Stomach (tissue), 9 donors: ENCODE data around the gene CHD9. TPM values are rescaled to one million over a fixed set of nuclear protein-coding genes. Genes with fewer than 3 reads are reported as not detected.
A peak's percentile ranks its signal among the peaks of the same experiment; 100 is the strongest.

Source experiments
- DNase-seq, 2 donors: peaks; one replicate each; pipeline versions ENCODE4 v3.0.0 to v3.0.0-alpha.2; 2013 to 2019
- H3K27ac ChIP-seq, 5 donors: fragments of 200-600 bp in 4 of 5; sonication (generic) in 4 of 5; one replicate each; pipeline ENCODE4 v1.5.1; 2013 to 2019; ENCODE audit warnings: mild to moderate bottlenecking in 1 of 5, moderate library complexity in 1 of 5
- H3K27me3 ChIP-seq, 3 donors: fragments of 200-600 bp; sonication (generic); one replicate each; pipeline ENCODE4 v1.5.1; 2017 to 2019; ENCODE audit warnings: mixed run types in 1 of 3
- H3K36me3 ChIP-seq, 4 donors: fragments of 200-600 bp; sonication (generic); 1 replicate in 3 of 4; 2 replicates in 1 of 4; pipeline ENCODE4 v1.5.1; 2016 to 2019
- H3K4me1 ChIP-seq, 4 donors: fragments of 200-600 bp; sonication (generic); one replicate each; pipeline ENCODE4 v1.5.1; 2016 to 2019
- H3K4me3 ChIP-seq, 4 donors: fragments of 200-600 bp; sonication (generic) in 3 of 4; one replicate each; pipeline ENCODE4 v1.5.1; 2016 to 2019; ENCODE audit warnings: mild to moderate bottlenecking in 1 of 4
- H3K9me3 ChIP-seq, 4 donors: fragments of 200-600 bp; sonication (generic); one replicate each; pipeline ENCODE4 v1.5.1; 2016 to 2019
- EP300 ChIP-seq: sonication (generic); formaldehyde crosslinking; IDR thresholded peaks from one replicate; pipeline ENCODE4 v1.6.1; 2017; ENCODE audit warnings: antibody characterized with exemption
- POLR2A ChIP-seq, 4 donors: fragments of 450-650 bp; IDR thresholded peaks; one replicate each; pipeline ENCODE4 v1.6.1; 2016; ENCODE audit warnings: antibody characterized with exemption in 4 of 4, control low read depth in 2 of 4, mild to moderate bottlenecking in 1 of 4, moderate library complexity in 1 of 4
- POLR2AphosphoS5 ChIP-seq, 3 donors: sonication (generic); formaldehyde crosslinking; IDR thresholded peaks; one replicate each; pipeline ENCODE4 v1.6.1; 2016; ENCODE audit warnings: antibody characterized with exemption in 3 of 3
- WGBS, 5 donors: extraction: QIAGEN DNeasy Blood & Tissue Kit in 3 of 5; methylation state at CpG; one replicate each; pipeline versions ENCODE4 v1.1.5 to v1.1.7; 2013 to 2018; 5-methylcytosine and 5-hydroxymethylcytosine counted together
- intact Hi-C: fragments of 100-400 bp; cut with DNase I; formaldehyde crosslinking; loops from one replicate; pipeline ENCODE4 v1.15.1; 2023; ENCODE audit warnings: low total_unique reads
- polyA plus RNA-seq, 3 donors: library from polyadenylated mRNA; stranded (reverse); fragments of 200-250 nt; gene quantifications; one replicate each; pipeline ENCODE4 v1.2.3, GENCODE V29; 2013
- total RNA-seq, 5 donors: library from RNA; depleted of rRNA; stranded (reverse); fragments of >200 nt; gene quantifications; one replicate each; pipeline versions ENCODE4 v1.1.0 to v1.2.3, GENCODE V29; 2014 to 2016
- TF ChIP-seq, protein P1 (sequence below), 7 experiments: fragments of 450-650 bp in 4 of 7; fragments of 200-600 bp in 3 of 7; sonication (generic) in 3 of 7; IDR thresholded peaks; one replicate each; pipeline ENCODE4 v1.5.1; 2016 to 2019; ENCODE audit warnings: antibody characterized with exemption in 7 of 7, control low read depth in 2 of 7, mild to moderate bottlenecking in 1 of 7
- donor health status: healthy with polysubstance abuse.
- donor health status: Bipolar disorder and iron deficiency.
- donor health status: healthy.

CHD9 gene
- total and polyA plus RNA-seq, 8 donors, result 8.1 to 224 (median 29.4) TPM

- Histone ChIP-seq H3K4me1 (no peaks in the 10 kb centered on the region), H3K4me3 (no peak overlapping the region), H3K27me3 (peaks cover 0 to 20% (median 0%) of the 10 kb centered on the region in 3 donors), H3K27ac (no peak overlapping the region), H3K9me3 (no peaks in the 10 kb centered on the region), H3K36me3 (no peaks in the 10 kb centered on the region)
- no peak for DNase-seq
- TF ChIP-seq, protein P1, sequence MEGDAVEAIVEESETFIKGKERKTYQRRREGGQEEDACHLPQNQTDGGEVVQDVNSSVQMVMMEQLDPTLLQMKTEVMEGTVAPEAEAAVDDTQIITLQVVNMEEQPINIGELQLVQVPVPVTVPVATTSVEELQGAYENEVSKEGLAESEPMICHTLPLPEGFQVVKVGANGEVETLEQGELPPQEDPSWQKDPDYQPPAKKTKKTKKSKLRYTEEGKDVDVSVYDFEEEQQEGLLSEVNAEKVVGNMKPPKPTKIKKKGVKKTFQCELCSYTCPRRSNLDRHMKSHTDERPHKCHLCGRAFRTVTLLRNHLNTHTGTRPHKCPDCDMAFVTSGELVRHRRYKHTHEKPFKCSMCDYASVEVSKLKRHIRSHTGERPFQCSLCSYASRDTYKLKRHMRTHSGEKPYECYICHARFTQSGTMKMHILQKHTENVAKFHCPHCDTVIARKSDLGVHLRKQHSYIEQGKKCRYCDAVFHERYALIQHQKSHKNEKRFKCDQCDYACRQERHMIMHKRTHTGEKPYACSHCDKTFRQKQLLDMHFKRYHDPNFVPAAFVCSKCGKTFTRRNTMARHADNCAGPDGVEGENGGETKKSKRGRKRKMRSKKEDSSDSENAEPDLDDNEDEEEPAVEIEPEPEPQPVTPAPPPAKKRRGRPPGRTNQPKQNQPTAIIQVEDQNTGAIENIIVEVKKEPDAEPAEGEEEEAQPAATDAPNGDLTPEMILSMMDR (IDR thresholded peaks at IDR 0.05), result no peak
- TF ChIP-seq EP300, result no peak
- TF ChIP-seq POLR2AphosphoS5 (IDR thresholded peaks at IDR 0.05), result no peak
- TF ChIP-seq POLR2A (IDR thresholded peaks at IDR 0.05), result no peak
- intact Hi-C loops, result no loop called here
- WGBS, 5 donors, result 56 to 83% (median 72%) methylated on average over 4 of the region's 4 CpGs
These were observed 303.2 kb downstream of the CHD9 start for GRCh38 chr16:53357955-53358354.

DNA sequence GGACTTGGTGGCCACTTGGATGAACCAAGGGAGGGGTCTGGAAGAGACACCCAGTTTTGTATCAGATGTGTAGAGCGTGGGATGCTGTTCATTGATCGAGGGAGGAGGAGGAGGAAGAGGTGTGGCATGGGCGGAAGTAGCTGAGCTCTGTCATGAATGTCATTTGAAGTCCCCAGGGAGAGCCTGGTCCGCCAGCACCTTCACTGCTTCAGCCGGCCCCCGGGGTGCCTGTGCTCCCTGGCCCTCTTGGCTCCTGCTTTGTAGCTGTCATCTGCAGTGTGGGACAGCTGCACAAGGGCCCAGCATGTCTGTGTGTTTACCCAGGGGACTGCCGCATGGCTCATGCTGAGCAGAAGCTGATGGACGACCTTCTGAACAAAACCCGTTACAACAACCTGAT is 304.1 kb downstream of the CHD9 start:
- Histone ChIP-seq H3K27me3 (peaks cover 0 to 20% (median 0%) of the 10 kb centered on the region in 3 donors), H3K27ac (no peak overlapping the region), H3K4me1 (no peaks in the 10 kb centered on the region), H3K4me3 (no peak overlapping the region), H3K36me3 (no peaks in the 10 kb centered on the region), H3K9me3 (no peaks in the 10 kb centered on the region)
- no peak for DNase-seq
- 65 to 70% (median 68%) methylated on average over 4 to 9 of the region's 9 CpGs for WGBS, 5 donors
- TF ChIP-seq POLR2A (IDR thresholded peaks at IDR 0.05) (no peak), EP300 (no peak), POLR2AphosphoS5 (IDR thresholded peaks at IDR 0.05) (no peak)
- TF ChIP-seq, protein P1 (IDR thresholded peaks at IDR 0.05), result no peak
- intact Hi-C loops, result no loop called here

GRCh38 chr16:53369921-53370320 is 315.1 kb downstream of the CHD9 start:
- H3K4me1 ChIP-seq, result peaks cover 0 to 13% (median 6%) of the 10 kb centered on the region in 4 donors
- 20 to 41% (median 29%) methylated on average over 1 of the region's 1 CpG for WGBS, 5 donors
- H3K27me3 ChIP-seq, result peaks cover 0 to 29% (median 11%) of the 10 kb centered on the region in 3 donors
- no peaks in the 10 kb centered on the region for H3K9me3 ChIP-seq
- intact Hi-C loops, result no loop called here
- H3K4me3 ChIP-seq, result no peak overlapping the region
- TF ChIP-seq POLR2A (IDR thresholded peaks at IDR 0.05) (no peak), POLR2AphosphoS5 (IDR thresholded peaks at IDR 0.05) (no peak), EP300 (no peak)
- TF ChIP-seq, protein P1 (IDR thresholded peaks at IDR 0.05), result no peak
- no peak for DNase-seq
- no peaks in the 10 kb centered on the region for H3K36me3 ChIP-seq
- peak overlapping the region in 1 of 5 donors; percentile 12 for H3K27ac ChIP-seq

- no peak overlapping the region for H3K4me3 ChIP-seq
- intact Hi-C loops, result no loop called here
- H3K9me3 ChIP-seq, result no peaks in the 10 kb centered on the region
- H3K27ac ChIP-seq, result peak overlapping the region in 1 of 5 donors; percentile 12
- H3K36me3 ChIP-seq, result no peaks in the 10 kb centered on the region
- DNase-seq, result no peak
- H3K27me3 ChIP-seq, result peaks cover 0 to 32% (median 11%) of the 10 kb centered on the region in 3 donors
- TF ChIP-seq POLR2A (IDR thresholded peaks at IDR 0.05) (no peak), EP300 (no peak), POLR2AphosphoS5 (IDR thresholded peaks at IDR 0.05) (no peak)
- TF ChIP-seq, protein P1 (IDR thresholded peaks at IDR 0.05), result no peak
- H3K4me1 ChIP-seq, result peaks cover 0 to 13% (median 6%) of the 10 kb centered on the region in 4 donors
These were observed 316.0 kb downstream of the CHD9 start for GRCh38 chr16:53370827-53371226.
